CD8-positive, alpha-beta memory T cell (primary cell): ENCODE data around the gene ZNF444. TPM values are rescaled to one million over a fixed set of nuclear protein-coding genes. Genes with fewer than 3 reads are reported as not detected.
"Not testable (repeated sequence)": the region's sequence is repeated elsewhere in the genome, so short reads cannot be mapped to it uniquely, and the experiment has no call there.

Source experiments
- CTCF ChIA-PET: fragments of 350-600 bp; sonication (Branson Sonifier 250); formaldehyde crosslinking; loops from one replicate; lab custom pipeline; 2021; ENCODE audit warnings: antibody characterized with exemption; lab: Charles Lee
- POLR2A ChIA-PET: fragments of 350-600 bp; sonication (Branson Sonifier 250); formaldehyde crosslinking; loops from one replicate; lab custom pipeline; 2021; ENCODE audit warnings: antibody characterized with exemption; lab: Charles Lee
- DNase-seq, 5 donors: peaks; one replicate each; pipeline versions ENCODE4 v3.0.0 to v3.0.0-alpha.2; 2020 to 2022; ENCODE audit warnings: mixed read lengths in 1 of 5
- H3K27ac ChIP-seq: one replicate; pipeline ENCODE4 v1.7.0; 2013; ENCODE audit warnings: low read depth, mild to moderate bottlenecking, low read length, moderate library complexity
- H3K27me3 ChIP-seq: 2 replicates; pipeline ENCODE4 v1.7.0; 2013; ENCODE audit warnings: low read length, mild to moderate bottlenecking; ENCODE audit not compliant: insufficient read depth, poor library complexity, severe bottlenecking
- H3K36me3 ChIP-seq: 2 replicates; pipeline ENCODE4 v1.7.0; 2013; ENCODE audit warnings: mild to moderate bottlenecking, low read length, moderate library complexity; ENCODE audit not compliant: insufficient read depth
- H3K4me1 ChIP-seq: 2 replicates; pipeline ENCODE4 v1.7.0; 2013; ENCODE audit warnings: mild to moderate bottlenecking, low read length, moderate library complexity; ENCODE audit not compliant: insufficient read depth
- H3K4me3 ChIP-seq: 2 replicates; pipeline ENCODE4 v1.7.0; 2013; ENCODE audit warnings: mild to moderate bottlenecking, low read length
- H3K9me3 ChIP-seq: 2 replicates; pipeline ENCODE4 v1.7.0; 2013; ENCODE audit warnings: mild to moderate bottlenecking, low read length
- H3K27ac Mint-ChIP-seq, 8 donors: one replicate each; pipeline ENCODE4 v1.8.0; 2020 to 2021; ENCODE audit warnings: mixed read lengths in 8 of 8, mild to moderate bottlenecking in 6 of 8, inconsistent platforms in 3 of 8, moderate library complexity in 3 of 8
- H3K27me3 Mint-ChIP-seq, 2 donors: one replicate each; pipeline ENCODE4 v1.8.0; 2020 to 2021; ENCODE audit warnings: mixed read lengths in 2 of 2, mild to moderate bottlenecking in 1 of 2, moderate library complexity in 1 of 2
- H3K36me3 Mint-ChIP-seq, 3 donors: one replicate each; pipeline ENCODE4 v1.8.0; 2020 to 2021; ENCODE audit warnings: mixed read lengths in 3 of 3, inconsistent platforms in 1 of 3, mild to moderate bottlenecking in 1 of 3
- H3K4me1 Mint-ChIP-seq, 3 donors: one replicate each; pipeline ENCODE4 v1.8.0; 2020 to 2021; ENCODE audit warnings: mixed read lengths in 3 of 3, inconsistent platforms in 1 of 3, mild to moderate bottlenecking in 1 of 3
- H3K4me3 Mint-ChIP-seq, 7 donors: one replicate each; pipeline ENCODE4 v1.8.0; 2020 to 2021; ENCODE audit warnings: mixed read lengths in 7 of 7, mild to moderate bottlenecking in 6 of 7, moderate library complexity in 4 of 7, inconsistent platforms in 2 of 7
- H3K9me3 Mint-ChIP-seq, 5 donors: one replicate each; pipeline ENCODE4 v1.8.0; 2020 to 2022; ENCODE audit warnings: mixed read lengths in 5 of 5, mild to moderate bottlenecking in 3 of 5, moderate library complexity in 2 of 5, inconsistent platforms in 1 of 5
- polyA plus RNA-seq: library from polyadenylated mRNA; unstranded; fragments of 300-500 nt; fragmentation: Illumina TruSeq; gene quantifications from one replicate; pipeline ENCODE4 v1.2.3, GENCODE V29; 2021
- total RNA-seq, 2 experiments: library from RNA; stranded (reverse); gene quantifications; one replicate each; pipeline ENCODE4 v1.2.3, GENCODE V29; 2021

Gene ZNF444
- total and polyA plus RNA-seq, 3 experiments from 2014 or later, result 19.7 to 26.7 (median 24.9) TPM

DNA sequence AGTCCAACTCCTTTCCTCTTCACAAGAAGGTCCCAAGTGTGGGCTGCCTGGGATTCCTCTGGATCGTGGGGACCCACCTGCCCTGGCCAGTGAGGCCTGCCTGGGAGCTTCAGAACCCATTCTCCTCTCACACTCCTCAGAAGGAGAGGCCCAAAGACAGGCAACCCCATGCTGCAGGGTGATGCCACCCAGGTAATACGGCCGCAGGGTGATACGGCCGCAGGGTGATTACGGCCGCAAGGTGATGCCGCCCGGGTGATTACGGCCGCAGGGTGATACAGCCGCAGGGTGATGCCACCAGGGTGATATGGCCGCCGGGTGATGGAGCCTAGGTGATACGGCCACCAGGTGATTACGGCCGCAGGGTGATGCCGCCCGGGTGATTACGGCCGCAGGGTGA, 42.9 kb upstream of the ZNF444 start:
- CTCF ChIA-PET, H3K36me3 ChIP-seq, H3K9me3 ChIP-seq, H3K27ac Mint-ChIP-seq, H3K4me1 ChIP-seq, H3K9me3 Mint-ChIP-seq, H3K27me3 ChIP-seq, H3K27ac ChIP-seq, POLR2A ChIA-PET, H3K4me3 ChIP-seq, H3K4me1 Mint-ChIP-seq, H3K27me3 Mint-ChIP-seq, H3K4me3 Mint-ChIP-seq, DNase-seq: not testable (repeated sequence)
- peaks cover 0 to 55% (median 4%) of the 10 kb centered on the region in 3 donors for H3K36me3 Mint-ChIP-seq

DNA sequence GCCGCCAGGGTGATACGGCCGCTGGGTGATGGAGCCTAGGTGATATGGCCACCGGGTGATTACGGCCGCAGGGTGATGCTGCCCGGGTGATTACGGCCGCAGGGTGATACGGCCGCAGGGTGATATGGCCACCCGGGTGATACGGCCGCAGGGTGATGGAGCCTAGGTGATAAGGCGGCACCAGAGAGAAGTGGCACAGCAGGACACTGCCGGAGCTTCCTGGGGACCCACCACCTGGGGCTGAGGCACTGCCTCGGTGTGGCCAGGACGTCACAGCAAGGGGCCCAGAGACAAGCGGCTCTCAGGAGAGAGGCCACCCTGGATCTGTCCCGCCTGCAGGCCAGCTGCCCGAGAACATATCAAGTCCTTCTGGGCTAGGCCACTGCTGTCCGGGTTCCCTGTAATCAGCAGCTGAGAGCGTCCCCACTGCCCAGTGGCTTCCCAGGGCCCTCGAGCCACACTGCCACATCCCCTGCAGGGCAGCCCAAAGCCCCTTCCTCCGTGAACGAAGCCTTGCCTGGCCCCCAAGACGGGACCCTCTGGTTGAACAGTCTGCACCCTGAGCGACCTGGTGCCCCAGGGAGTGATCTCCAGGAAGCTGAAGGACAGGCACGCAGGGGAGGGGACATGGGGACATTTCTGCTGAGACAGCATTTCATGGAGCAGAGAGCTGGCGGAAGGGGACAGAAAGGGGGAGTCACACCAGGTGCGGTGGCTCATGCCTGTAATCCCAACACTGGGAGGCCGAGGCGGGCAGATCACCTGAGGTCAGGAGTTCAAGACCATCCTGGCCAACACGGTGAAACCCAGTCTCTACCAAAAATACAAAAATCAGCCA, 42.1 kb upstream of the ZNF444 start:
- CTCF ChIA-PET, result no interaction called here

GRCh38 chr19:56099638-56100539, 41.2 kb upstream of the ZNF444 start:
- no peaks in the 10 kb centered on the region for H3K27me3 ChIP-seq
- CTCF ChIA-PET, result no interaction called here
- no peaks in the 10 kb centered on the region for H3K9me3 Mint-ChIP-seq
- no peak overlapping the region for H3K4me3 ChIP-seq
- no peaks in the 10 kb centered on the region for H3K36me3 ChIP-seq
- no peak overlapping the region for H3K27ac ChIP-seq
- no peaks in the 10 kb centered on the region for H3K27me3 Mint-ChIP-seq
- DNase-seq, result no peak
- H3K36me3 Mint-ChIP-seq, result peaks cover 0 to 53% (median 4%) of the 10 kb centered on the region in 3 donors
- H3K27ac Mint-ChIP-seq, result no peak overlapping the region
- H3K4me1 ChIP-seq, result no peaks in the 10 kb centered on the region
- no peak overlapping the region for H3K4me3 Mint-ChIP-seq
- POLR2A ChIA-PET, result no interaction called here
- peaks cover 0 to 8% (median 5%) of the 10 kb centered on the region in 3 donors for H3K4me1 Mint-ChIP-seq
- H3K9me3 ChIP-seq, result no peaks in the 10 kb centered on the region

More for the DNA sequence above, 42.1 kb upstream of the ZNF444 start:
- H3K4me3 Mint-ChIP-seq, result no peak overlapping the region
- peaks cover 0 to 8% (median 3%) of the 10 kb centered on the region in 3 donors for H3K4me1 Mint-ChIP-seq
- peak overlapping the region in 1 of 8 donors; percentile 19 for H3K27ac Mint-ChIP-seq
- no peaks in the 10 kb centered on the region for H3K27me3 Mint-ChIP-seq
- POLR2A ChIA-PET, result no interaction called here
- DNase-seq, result no peak
- Histone ChIP-seq H3K4me1 (no peaks in the 10 kb centered on the region), H3K4me3 (no peak overlapping the region), H3K27ac (no peak overlapping the region), H3K9me3 (no peaks in the 10 kb centered on the region), H3K36me3 (no peaks in the 10 kb centered on the region), H3K27me3 (no peaks in the 10 kb centered on the region)
- H3K9me3 Mint-ChIP-seq, result no peaks in the 10 kb centered on the region
- peaks cover 0 to 54% (median 4%) of the 10 kb centered on the region in 3 donors for H3K36me3 Mint-ChIP-seq

GRCh38 chr19:56101095-56101494, 40.0 kb upstream of the ZNF444 start:
- H3K27ac ChIP-seq, result no peak overlapping the region
- H3K36me3 ChIP-seq, result no peaks in the 10 kb centered on the region
- Mint-ChIP-seq H3K4me3 (no peak overlapping the region), H3K27me3 (peaks cover 0 to 2% of the 10 kb centered on the region in 2 donors), H3K4me1 (peaks cover 7 to 15% (median 13%) of the 10 kb centered on the region in 3 donors), H3K27ac (no peak overlapping the region), H3K9me3 (no peaks in the 10 kb centered on the region), H3K36me3 (peaks cover 0 to 45% (median 4%) of the 10 kb centered on the region in 3 donors)
- no peak overlapping the region for H3K4me3 ChIP-seq
- DNase-seq, result no peak
- no peaks in the 10 kb centered on the region for H3K9me3 ChIP-seq
- H3K4me1 ChIP-seq, result peaks cover 5% of the 10 kb centered on the region
- ChIA-PET POLR2A (no interaction called here), CTCF (no interaction called here)
- H3K27me3 ChIP-seq, result no peaks in the 10 kb centered on the region

DNA sequence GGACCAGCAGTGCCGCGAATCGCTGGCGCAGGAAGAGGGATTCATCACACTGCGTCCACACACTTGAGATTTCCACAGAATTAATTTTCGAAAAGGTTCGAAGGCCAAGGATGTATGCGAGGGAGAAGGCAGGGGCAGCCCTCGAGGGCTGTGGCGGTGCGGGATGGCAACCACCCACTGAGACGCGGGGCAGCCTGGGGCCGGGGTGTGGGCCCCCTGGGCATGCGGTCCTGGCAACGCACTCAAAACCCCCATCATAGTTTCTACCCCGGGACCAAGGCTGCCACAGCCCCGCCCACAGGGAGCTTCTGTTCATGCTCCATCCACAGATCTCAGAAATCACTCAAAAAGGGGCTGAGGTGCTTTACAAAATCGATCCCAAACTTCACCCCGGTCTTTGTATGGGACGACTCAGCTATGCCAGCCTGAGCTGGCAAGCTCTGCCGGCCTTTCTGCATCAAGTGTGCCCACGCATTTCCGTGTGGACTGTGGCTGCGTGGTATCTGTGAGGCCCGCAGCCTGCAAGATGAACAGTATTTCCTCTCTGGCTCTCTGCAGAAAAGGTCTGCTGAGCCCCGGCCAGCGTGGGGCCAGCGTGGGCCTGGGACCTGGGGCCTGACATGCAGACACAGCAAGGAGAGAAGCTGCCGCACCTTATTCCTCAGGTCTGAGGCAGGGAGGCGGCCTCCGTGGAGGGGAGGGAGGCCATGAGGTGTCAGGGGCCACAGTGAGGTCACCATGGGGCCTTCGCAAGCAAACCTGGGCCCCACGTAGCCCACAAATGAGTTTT, 39.1 kb upstream of the ZNF444 start:
- DNase-seq, result no peak
- no peak overlapping the region for H3K4me3 ChIP-seq
- Mint-ChIP-seq H3K27me3 (peaks cover 0 to 2% of the 10 kb centered on the region in 2 donors), H3K27ac (peak overlapping the region in 1 of 8 donors; percentile 72), H3K36me3 (peaks cover 0 to 44% (median 4%) of the 10 kb centered on the region in 3 donors), H3K4me1 (peaks cover 16 to 24% (median 21%) of the 10 kb centered on the region in 3 donors), H3K9me3 (no peaks in the 10 kb centered on the region), H3K4me3 (no peak overlapping the region)
- H3K27me3 ChIP-seq, result no peaks in the 10 kb centered on the region
- POLR2A ChIA-PET, result no interaction called here
- peaks cover 5% of the 10 kb centered on the region for H3K4me1 ChIP-seq
- CTCF ChIA-PET, result no interaction called here
- H3K9me3 ChIP-seq, result no peaks in the 10 kb centered on the region
- H3K27ac ChIP-seq, result no peak overlapping the region
- no peaks in the 10 kb centered on the region for H3K36me3 ChIP-seq

DNA sequence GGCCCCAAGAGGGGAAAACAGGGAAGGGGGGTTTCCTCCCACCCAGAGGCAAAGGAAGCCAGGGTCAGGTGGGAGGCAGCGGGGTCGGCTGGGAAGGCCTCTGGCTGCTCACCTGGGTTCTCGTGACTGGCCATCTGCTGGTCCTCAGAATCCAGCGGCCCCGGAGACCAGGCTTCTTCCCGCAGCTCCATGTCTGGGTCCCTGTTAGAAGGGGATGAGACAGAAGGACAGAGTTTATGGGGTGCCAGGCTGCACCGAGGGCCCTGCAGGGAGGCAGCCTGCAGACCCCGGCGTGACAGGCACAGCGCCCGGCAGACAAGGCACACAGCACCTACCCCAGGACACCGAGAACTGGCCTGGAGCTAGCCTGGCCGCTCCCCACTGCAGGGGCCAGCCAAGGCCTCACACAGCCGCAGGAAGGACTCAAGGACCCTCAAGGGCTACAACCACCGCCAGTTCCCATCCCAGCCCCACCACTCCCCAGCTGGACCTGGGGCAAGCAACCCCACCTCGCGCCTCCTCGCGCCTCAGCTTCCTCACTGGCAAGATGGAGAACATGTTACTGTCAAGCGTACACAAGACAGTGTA, 38.0 kb upstream of the ZNF444 start:
- no peak overlapping the region for H3K4me3 ChIP-seq
- ChIA-PET CTCF (no interaction called here), POLR2A (no interaction called here)
- H3K9me3 ChIP-seq, result no peaks in the 10 kb centered on the region
- Mint-ChIP-seq H3K4me3 (no peak overlapping the region), H3K27me3 (peaks cover 0 to 2% of the 10 kb centered on the region in 2 donors), H3K9me3 (no peaks in the 10 kb centered on the region), H3K4me1 (peaks cover 16 to 34% (median 24%) of the 10 kb centered on the region in 3 donors), H3K36me3 (peaks cover 0 to 43% (median 4%) of the 10 kb centered on the region in 3 donors), H3K27ac (no peak overlapping the region)
- DNase-seq, result no peak
- no peaks in the 10 kb centered on the region for H3K36me3 ChIP-seq
- H3K4me1 ChIP-seq, result peaks cover 5% of the 10 kb centered on the region
- H3K27ac ChIP-seq, result no peak overlapping the region
- H3K27me3 ChIP-seq, result no peaks in the 10 kb centered on the region

DNA sequence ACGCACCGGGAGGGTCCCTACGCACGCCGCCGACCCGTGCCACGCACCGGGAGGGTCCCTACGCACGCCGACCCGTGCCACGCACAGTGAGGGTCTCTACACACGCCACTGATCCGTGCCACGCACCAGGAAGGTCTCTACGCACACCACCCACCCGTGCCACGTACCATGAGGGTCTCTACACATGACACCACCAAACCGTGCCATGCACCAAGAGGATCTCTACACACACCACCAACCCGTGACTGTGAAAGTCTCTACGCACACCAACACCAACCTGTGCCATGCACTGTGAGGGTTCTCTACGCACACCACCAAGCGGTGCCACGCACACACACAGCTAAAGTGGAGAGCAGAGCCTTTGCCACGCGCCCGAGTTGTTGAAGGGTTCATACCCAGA, 36.7 kb upstream of the ZNF444 start:
- ChIA-PET CTCF (no interaction called here), POLR2A (no interaction called here)
- no peaks in the 10 kb centered on the region for H3K36me3 ChIP-seq
- Mint-ChIP-seq H3K4me3 (no peak overlapping the region), H3K4me1 (peaks cover 16 to 43% (median 27%) of the 10 kb centered on the region in 3 donors), H3K27ac (peak overlapping the region in 1 of 8 donors; percentile 55), H3K36me3 (peaks cover 0 to 40% (median 4%) of the 10 kb centered on the region in 3 donors), H3K9me3 (no peaks in the 10 kb centered on the region), H3K27me3 (peaks cover 0 to 2% of the 10 kb centered on the region in 2 donors)
- no peak overlapping the region for H3K4me3 ChIP-seq
- no peak overlapping the region for H3K27ac ChIP-seq
- no peaks in the 10 kb centered on the region for H3K9me3 ChIP-seq
- H3K27me3 ChIP-seq, result no peaks in the 10 kb centered on the region
- H3K4me1 ChIP-seq, result peaks cover 5% of the 10 kb centered on the region
- DNase-seq, result no peak
